ENCODE measurements around the gene CDK4. TPM values are rescaled to one million over a fixed set of nuclear protein-coding genes. Genes with fewer than 3 reads are reported as not detected.

CDK4 gene
- total RNA-seq, 1 experiment from 2014 or later = 210 TPM

DNA sequence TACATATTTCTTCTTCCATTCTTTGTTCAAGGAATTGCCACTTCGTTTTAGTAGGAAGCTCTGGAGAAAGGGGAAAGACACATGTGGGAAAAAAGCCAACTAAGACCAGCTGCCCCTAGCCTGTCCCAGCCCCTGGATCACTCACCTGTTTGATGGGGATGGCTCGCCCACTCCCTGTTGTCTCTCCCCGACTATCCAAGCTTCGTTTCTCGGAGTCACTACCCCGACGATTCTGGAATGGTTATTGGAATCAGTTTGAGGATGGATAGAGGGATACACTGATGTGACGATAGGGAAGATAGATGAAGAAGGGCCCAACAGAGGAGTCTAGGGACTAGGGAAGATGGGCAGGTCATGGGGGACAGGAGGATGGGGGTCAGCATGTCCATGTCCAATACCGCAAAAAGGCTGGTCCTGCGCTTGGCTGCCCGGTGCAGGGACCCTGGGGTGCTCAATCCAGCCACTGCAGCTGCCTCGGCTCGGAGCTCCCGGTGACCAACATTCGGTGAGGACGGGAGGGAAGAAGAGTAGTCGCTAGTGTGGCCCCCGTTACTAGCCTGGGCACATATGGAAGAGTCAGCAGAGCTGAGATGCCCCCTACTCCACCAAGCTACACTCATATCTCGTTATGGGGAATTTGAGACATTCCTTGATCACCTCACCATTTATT, 20.6 kb downstream of the CDK4 start:
- Histone ChIP-seq H3K9me3 (no peaks in the 10 kb centered on the region), H3K27me3 (replicated peaks; ENCODE audit: control insufficient read depth, insufficient read depth, low read length) (peaks cover 4% of the 10 kb centered on the region), H3K36me3 (ENCODE audit: control insufficient read depth, insufficient read depth, low read length) (no peaks in the 10 kb centered on the region), H3K4me1 (peaks cover 2% of the 10 kb centered on the region), H3K4me3 (ENCODE audit: low read depth, low read length) (no peak overlapping the region)
- Mint-ChIP-seq H3K9me3 (ENCODE audit: unreplicated experiment) (no peaks in the 10 kb centered on the region), H3K27me3 (ENCODE audit: insufficient read depth, unreplicated experiment) (peaks cover 29% of the 10 kb centered on the region), H3K4me3 (ENCODE audit: unreplicated experiment) (no peak overlapping the region), H3K36me3 (ENCODE audit: insufficient read depth, unreplicated experiment) (no peaks in the 10 kb centered on the region), H3K27ac (ENCODE audit: unreplicated experiment) (no peak overlapping the region), H3K4me1 (ENCODE audit: low read depth, unreplicated experiment) (peaks cover 11% of the 10 kb centered on the region)
- intact Hi-C loops (cut with micrococcal nuclease; ENCODE audit: unreplicated experiment) = no loop called here
- peak in 1 of 2 experiments; percentile 1 for DNase-seq
- no peak for TF ChIP-seq CTCF (IDR thresholded peaks at IDR 0.05; ENCODE audit: insufficient read depth in 1 of 2, low read depth in 1 of 2, low read length in 1 of 2, severe bottlenecking in 1 of 2, unreplicated experiment in 1 of 2)
- CTCF ChIA-PET = interaction anchor here (1.2 kb wide), 1 partner anchor 148 kb away, joined by 3 read pairs; no protein-coding TSS in a partner anchor
- POLR2A ChIA-PET = no interaction called here
- no TSS peak for BruUV-seq (replicated peaks)

- H3K27me3 Mint-ChIP-seq (ENCODE audit: insufficient read depth, unreplicated experiment) = peaks cover 25% of the 10 kb centered on the region
- no peaks in the 10 kb centered on the region for H3K9me3 Mint-ChIP-seq (ENCODE audit: unreplicated experiment)
- POLR2A ChIA-PET = no interaction called here
- peaks cover 7% of the 10 kb centered on the region for H3K36me3 Mint-ChIP-seq (ENCODE audit: insufficient read depth, unreplicated experiment)
- DNase-seq = no peak
- H3K27me3 ChIP-seq (replicated peaks; ENCODE audit: control insufficient read depth, insufficient read depth, low read length) = peaks cover 3% of the 10 kb centered on the region; the same call in 1 of the 2 replicates
- no peak overlapping the region for H3K4me3 Mint-ChIP-seq (ENCODE audit: unreplicated experiment)
- TF ChIP-seq CTCF (IDR thresholded peaks at IDR 0.05; ENCODE audit: insufficient read depth in 1 of 2, low read depth in 1 of 2, low read length in 1 of 2, severe bottlenecking in 1 of 2, unreplicated experiment in 1 of 2) = no peak
- H3K4me3 ChIP-seq (ENCODE audit: low read depth, low read length) = no peak overlapping the region
- intact Hi-C loops (cut with micrococcal nuclease; ENCODE audit: unreplicated experiment) = no loop called here
- H3K4me1 Mint-ChIP-seq (ENCODE audit: low read depth, unreplicated experiment) = peaks cover 7% of the 10 kb centered on the region
- no peaks in the 10 kb centered on the region for H3K4me1 ChIP-seq
- H3K9me3 ChIP-seq = no peaks in the 10 kb centered on the region
- H3K36me3 ChIP-seq (ENCODE audit: control insufficient read depth, insufficient read depth, low read length) = no peaks in the 10 kb centered on the region
- no peak overlapping the region for H3K27ac Mint-ChIP-seq (ENCODE audit: unreplicated experiment)
- CTCF ChIA-PET = no interaction called here
- BruUV-seq (replicated peaks) = no TSS peak
Measured at GRCh38 chr12:57730336-57731067, 21.6 kb downstream of the CDK4 start.

DNA sequence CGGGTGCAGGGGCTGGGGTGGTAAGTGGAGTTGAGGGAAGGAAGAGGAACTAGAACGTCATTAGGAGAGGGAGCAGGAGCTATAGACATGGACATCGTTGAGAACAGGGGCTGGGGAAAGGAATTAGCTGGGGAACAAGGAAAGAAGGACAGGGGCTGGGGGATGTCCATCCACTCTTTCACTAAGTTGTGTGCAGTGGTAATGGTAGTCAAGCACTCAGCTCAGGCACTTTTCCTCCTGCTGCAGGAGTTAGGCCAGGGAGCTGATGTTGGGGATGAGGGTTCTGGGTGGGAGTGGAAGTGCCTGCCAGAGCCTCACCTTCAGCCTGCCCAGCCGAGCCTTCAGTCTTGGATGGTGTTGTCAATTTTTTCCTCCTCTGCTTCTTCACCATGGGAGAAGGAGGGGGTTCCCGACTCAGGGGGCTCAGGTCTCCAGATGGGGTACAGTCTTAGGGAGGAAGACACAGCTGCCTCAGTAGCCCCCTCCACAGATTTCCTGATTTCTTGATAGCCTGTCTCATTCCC, 22.7 kb downstream of the CDK4 start:
- intact Hi-C loops (cut with micrococcal nuclease; ENCODE audit: unreplicated experiment) = loop anchor here (5.0 kb wide), 1 partner anchor 207 kb away; the partner anchor contains the start of genes DDIT3 and MBD6
- no peak for TF ChIP-seq CTCF (IDR thresholded peaks at IDR 0.05; ENCODE audit: insufficient read depth in 1 of 2, low read depth in 1 of 2, low read length in 1 of 2, severe bottlenecking in 1 of 2, unreplicated experiment in 1 of 2)
- Histone ChIP-seq H3K9me3 (no peaks in the 10 kb centered on the region), H3K27me3 (replicated peaks; ENCODE audit: control insufficient read depth, insufficient read depth, low read length) (peaks cover 3% of the 10 kb centered on the region; the same call in 1 of the 2 replicates), H3K4me3 (ENCODE audit: low read depth, low read length) (no peak overlapping the region), H3K36me3 (ENCODE audit: control insufficient read depth, insufficient read depth, low read length) (no peaks in the 10 kb centered on the region), H3K4me1 (no peaks in the 10 kb centered on the region)
- peaks cover 18% of the 10 kb centered on the region for H3K27me3 Mint-ChIP-seq (ENCODE audit: insufficient read depth, unreplicated experiment)
- no peak for DNase-seq
- ChIA-PET POLR2A (no interaction called here), CTCF (no interaction called here)
- H3K4me3 Mint-ChIP-seq (ENCODE audit: unreplicated experiment) = no peak overlapping the region
- no peaks in the 10 kb centered on the region for H3K4me1 Mint-ChIP-seq (ENCODE audit: low read depth, unreplicated experiment)
- H3K9me3 Mint-ChIP-seq (ENCODE audit: unreplicated experiment) = no peaks in the 10 kb centered on the region
- H3K36me3 Mint-ChIP-seq (ENCODE audit: insufficient read depth, unreplicated experiment) = peaks cover 7% of the 10 kb centered on the region
- BruUV-seq (replicated peaks) = no TSS peak
- no peak overlapping the region for H3K27ac Mint-ChIP-seq (ENCODE audit: unreplicated experiment)
